ENCODE data around the gene C20orf141. TPM values are rescaled to one million over a fixed set of nuclear protein-coding genes. Genes with fewer than 3 reads are reported as not detected.
A peak's percentile ranks its signal among the peaks of the same experiment; 100 is the strongest.

The C20orf141 gene
- total and polyA plus RNA-seq, 2 of the 4 experiments (the other 2 are of a cell fraction), result 0.36 to 0.91 TPM

DNA sequence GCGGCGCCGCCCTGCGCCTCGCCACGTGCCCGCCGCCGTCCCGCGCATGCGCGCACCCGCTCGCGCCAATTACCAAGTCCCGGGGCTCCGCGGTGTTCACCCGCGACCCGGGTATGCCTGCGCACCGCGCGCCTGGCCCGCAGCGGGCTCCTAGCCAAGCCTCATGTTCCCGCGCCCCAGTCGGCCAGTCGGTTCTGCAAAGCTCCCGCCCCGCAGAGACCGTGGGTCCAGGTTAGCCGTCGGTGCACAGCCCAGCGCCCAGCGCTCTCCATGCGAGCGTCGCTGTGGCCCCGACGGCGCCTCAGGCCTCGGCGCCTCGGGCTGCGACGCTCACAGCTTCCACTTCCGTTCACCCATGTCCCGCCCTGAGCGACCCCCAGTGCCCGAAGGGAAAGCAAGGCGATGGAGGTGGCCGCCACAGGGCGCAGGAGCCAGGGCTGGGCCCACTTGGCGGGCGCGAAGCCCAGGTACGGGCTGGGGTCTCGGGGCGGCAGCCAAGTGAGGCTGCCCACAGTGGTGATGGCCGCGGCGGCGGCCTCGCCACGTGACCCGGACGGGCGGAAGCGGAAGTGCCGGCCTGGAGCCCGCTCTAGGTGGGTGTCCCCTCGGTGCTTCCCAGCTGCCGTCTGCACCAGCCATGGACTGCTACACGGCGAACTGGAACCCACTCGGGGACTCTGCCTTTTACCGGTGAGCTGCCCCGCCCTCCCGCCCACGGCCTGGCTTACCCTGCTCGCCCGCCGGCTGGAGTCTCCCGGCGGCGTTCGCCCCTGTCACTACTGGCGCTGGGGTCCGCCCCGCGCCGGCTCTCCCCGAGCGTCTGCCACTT lies 25.6 kb downstream of the C20orf141 start, which contains the start of the genes PCED1A and VPS16:
Gene PCED1A (minus strand): TSS at position 518 of the 829 bp plus-strand sequence. CDS start 743 bp downstream, outside the sequence.
Gene VPS16 (plus strand): TSS at position 608 of the 829 bp plus-strand sequence. CDS start 30 bp downstream, at position 638.
- Histone ChIP-seq H3K4me2 (ENCODE audit: low read depth, low read length) (peak within 1 kb of the TSS; percentile 100), H2BK15ac (ENCODE audit: low read depth, low read length) (peak within 1 kb of the TSS; percentile 18; the same call in 1 of the 3 replicates), H3K4me1 (ENCODE audit: control insufficient read depth, insufficient read depth, low read length) (peaks cover 8% of the 10 kb centered on the region), H2BK5ac (ENCODE audit: low read depth, low read length, poor library complexity, severe bottlenecking) (peak within 1 kb of the TSS; percentile 94), H4K5ac (ENCODE audit: low read depth, low read length) (peak within 1 kb of the TSS; percentile 99), H2AFZ (replicated peaks; ENCODE audit: low read length, poor library complexity) (peak within 1 kb of the TSS; percentile 99), H3K4me3 (ENCODE audit: insufficient read depth, low read depth, low read length) (peak within 1 kb of the TSS; percentile 92), H2BK20ac (ENCODE audit: low read depth, low read length) (peak within 1 kb of the TSS; percentile 14; the same call in 1 of the 2 replicates), H3K9me1 (ENCODE audit: insufficient read depth, low read length) (peaks cover 25% of the 10 kb centered on the region), H3K4ac (ENCODE audit: low read depth, low read length) (peak within 1 kb of the TSS; percentile 98), H4K20me1 (ENCODE audit: insufficient read depth, low read length) (no peaks in the 10 kb centered on the region), H3K9me3 (ENCODE audit: control insufficient read depth, insufficient read depth, low read length) (no peaks in the 10 kb centered on the region), H3K18ac (ENCODE audit: low read depth, low read length) (peak within 1 kb of the TSS; percentile 90), H2AK5ac (ENCODE audit: low read depth, low read length) (peak within 1 kb of the TSS; percentile 83), H4K91ac (ENCODE audit: insufficient read depth, low read depth, low read length) (peak within 1 kb of the TSS; percentile 97), H3K79me1 (ENCODE audit: low read depth in 1 of 2, low read length in 2 of 2) (peaks cover 37 to 57% of the 10 kb centered on the region in 2 experiments), H3K27me3 (ENCODE audit: control insufficient read depth, insufficient read depth, low read length) (no peaks in the 10 kb centered on the region), H3K23ac (ENCODE audit: low read depth, low read length) (peak within 1 kb of the TSS; percentile 85), H3K36me3 (ENCODE audit: control insufficient read depth, insufficient read depth, low read length) (peaks cover 25% of the 10 kb centered on the region), H4K8ac (ENCODE audit: low read depth in 2 of 2, low read length in 2 of 2) (peak within 1 kb of the TSS; percentile 97 to 99), H3K27ac (ENCODE audit: insufficient read depth, low read length) (peak within 1 kb of the TSS; percentile 93), H3K9ac (ENCODE audit: low read depth, low read length) (peak within 1 kb of the TSS; percentile 99), H3K14ac (replicated peaks; ENCODE audit: low read depth, low read length) (peak within 1 kb of the TSS; percentile 91), H3K56ac (ENCODE audit: extremely low read depth, insufficient read depth, low read length) (peak within 1 kb of the TSS; percentile 90), H2BK120ac (ENCODE audit: low read depth, low read length) (peak within 1 kb of the TSS; percentile 95), H2AK9ac (replicated peaks; ENCODE audit: low read depth, low read length, poor library complexity) (peak within 1 kb of the TSS; percentile 100)
- in situ Hi-C loops (cut with MboI; ENCODE audit: low sequenced_read_pairs), result loop anchor here (25.0 kb wide), 1 partner anchor 328 kb away; the partner anchor contains the start of gene ZNF343
- ChIA-PET CTCF (interaction anchor here (0.6 kb wide), 2 partner anchors 116 to 730 kb away, joined by 3 read pairs; no protein-coding TSS in a partner anchor), POLR2A (ENCODE audit: unreplicated experiment) (no interaction called here)
- intact Hi-C loops (cut with micrococcal nuclease), result loop anchor here (2.0 kb wide), 1 partner anchor 40 kb away; the partner anchor contains the start of gene CPXM1
- peak; percentile 85 for DNase-seq
- dilution Hi-C loops (cut with HindIII; ENCODE audit: low sequenced_read_pairs, unreplicated experiment), result no loop called here
- BruUV-seq (replicated peaks), result no TSS peak
- ATAC-seq (ENCODE audit: low read depth), result peak; percentile 96
- 13% methylated on average over 61 of the region's 98 CpGs; no CpG with 5 or more reads in 1 of the 2 experiments for WGBS, 2 experiments (ENCODE audit: extremely low coverage in 2 of 2, insufficient read length in 1 of 2)
- TF ChIP-seq BHLHE40 (IDR thresholded peaks at IDR 0.05; ENCODE audit: low read depth, low read length) (peak; percentile 47; the same call in 1 of the 2 replicates), CHD1 (IDR thresholded peaks at IDR 0.05; ENCODE audit: low read depth, low read length) (no peak)
- TF ChIP-seq, protein P1, sequence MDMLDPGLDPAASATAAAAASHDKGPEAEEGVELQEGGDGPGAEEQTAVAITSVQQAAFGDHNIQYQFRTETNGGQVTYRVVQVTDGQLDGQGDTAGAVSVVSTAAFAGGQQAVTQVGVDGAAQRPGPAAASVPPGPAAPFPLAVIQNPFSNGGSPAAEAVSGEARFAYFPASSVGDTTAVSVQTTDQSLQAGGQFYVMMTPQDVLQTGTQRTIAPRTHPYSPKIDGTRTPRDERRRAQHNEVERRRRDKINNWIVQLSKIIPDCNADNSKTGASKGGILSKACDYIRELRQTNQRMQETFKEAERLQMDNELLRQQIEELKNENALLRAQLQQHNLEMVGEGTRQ (IDR thresholded peaks at IDR 0.05; ENCODE audit: low read depth, low read length), result peak; percentile 98
